GM19035 (cell line): Measurements from ENCODE around the gene PPP1R14C.
"Not testable (repeated sequence)": the region's sequence is repeated elsewhere in the genome, so short reads cannot be mapped to it uniquely, and the experiment has no call there.

Experiments
- ATAC-seq: cut with Tn5 transposase; IDR thresholded peaks from one replicate; pipeline ENCODE4 v1.9.1; 2021; ENCODE audit not compliant: unreplicated experiment

PPP1R14C gene

GRCh38 chr6:150165020-150165702, 22.3 kb downstream of the PPP1R14C start:
- ATAC-seq: no peak

GRCh38 chr6:150167479-150167873, 24.6 kb downstream of the PPP1R14C start:
- ATAC-seq: no peak

GRCh38 chr6:150169181-150169580, 26.3 kb downstream of the PPP1R14C start:
- no peak for ATAC-seq

GRCh38 chr6:150169609-150170008, 26.8 kb downstream of the PPP1R14C start:
- no peak for ATAC-seq

- ATAC-seq: no peak
Observed at GRCh38 chr6:150172929-150173328, 30.1 kb downstream of the PPP1R14C start.

GRCh38 chr6:150175586-150176151, 32.8 kb downstream of the PPP1R14C start:
- no peak for ATAC-seq

GRCh38 chr6:150176152-150176551, 33.3 kb downstream of the PPP1R14C start:
- ATAC-seq: no peak

GRCh38 chr6:150176659-150177058, 33.8 kb downstream of the PPP1R14C start:
- ATAC-seq: no peak

- ATAC-seq: no peak
Observed at GRCh38 chr6:150177259-150177951, 34.6 kb downstream of the PPP1R14C start.

- ATAC-seq: no peak
Observed at GRCh38 chr6:150177952-150178520, 35.2 kb downstream of the PPP1R14C start.

GRCh38 chr6:150179030-150179429, 36.2 kb downstream of the PPP1R14C start:
- ATAC-seq: no peak

- ATAC-seq: not testable (repeated sequence)
Observed at GRCh38 chr6:150179907-150180424, 37.1 kb downstream of the PPP1R14C start.

- ATAC-seq: no peak
Observed at GRCh38 chr6:150180517-150180916, 37.7 kb downstream of the PPP1R14C start.

- no peak for ATAC-seq
Observed at GRCh38 chr6:150182460-150183078, 39.7 kb downstream of the PPP1R14C start.

- ATAC-seq: no peak
Observed at GRCh38 chr6:150183105-150183504, 40.3 kb downstream of the PPP1R14C start.

GRCh38 chr6:150183966-150184365, 41.1 kb downstream of the PPP1R14C start:
- ATAC-seq: no peak

- ATAC-seq: no peak
Observed at GRCh38 chr6:150184850-150185731, 42.2 kb downstream of the PPP1R14C start.

- ATAC-seq: no peak
Observed at GRCh38 chr6:150185732-150186117, 42.9 kb downstream of the PPP1R14C start.

- ATAC-seq: no peak
Observed at GRCh38 chr6:150186129-150186898, 43.5 kb downstream of the PPP1R14C start.

GRCh38 chr6:150187433-150187832, 44.6 kb downstream of the PPP1R14C start:
- not testable (repeated sequence) for ATAC-seq
